OCI-M1 (cell line): Measurements from ENCODE around the gene CREB5.

Experiments
- DNase-seq: peaks from one replicate; lab custom pipeline; 2025; lab: John Stamatoyannopoulos, UW

CREB5 gene

DNA sequence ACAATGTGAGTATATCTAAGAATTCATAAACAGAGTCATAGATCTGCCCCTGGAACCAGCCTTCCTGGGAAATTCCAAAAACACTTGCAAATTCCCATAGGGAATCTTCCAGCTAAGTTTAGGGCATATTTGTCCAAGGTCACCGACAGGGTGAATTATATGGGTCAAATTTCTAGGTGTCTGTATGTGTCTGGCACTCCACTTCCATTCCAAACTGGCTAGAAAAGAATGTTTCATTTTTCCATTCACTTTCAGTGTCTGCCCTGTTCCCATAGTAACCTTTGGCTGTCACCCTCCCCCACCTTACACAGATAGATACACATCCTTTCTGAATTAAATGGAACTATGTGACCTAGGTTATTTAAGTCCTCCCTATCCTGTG is 230.9 kb downstream of the CREB5 start:
- DNase-seq = no peak

DNA sequence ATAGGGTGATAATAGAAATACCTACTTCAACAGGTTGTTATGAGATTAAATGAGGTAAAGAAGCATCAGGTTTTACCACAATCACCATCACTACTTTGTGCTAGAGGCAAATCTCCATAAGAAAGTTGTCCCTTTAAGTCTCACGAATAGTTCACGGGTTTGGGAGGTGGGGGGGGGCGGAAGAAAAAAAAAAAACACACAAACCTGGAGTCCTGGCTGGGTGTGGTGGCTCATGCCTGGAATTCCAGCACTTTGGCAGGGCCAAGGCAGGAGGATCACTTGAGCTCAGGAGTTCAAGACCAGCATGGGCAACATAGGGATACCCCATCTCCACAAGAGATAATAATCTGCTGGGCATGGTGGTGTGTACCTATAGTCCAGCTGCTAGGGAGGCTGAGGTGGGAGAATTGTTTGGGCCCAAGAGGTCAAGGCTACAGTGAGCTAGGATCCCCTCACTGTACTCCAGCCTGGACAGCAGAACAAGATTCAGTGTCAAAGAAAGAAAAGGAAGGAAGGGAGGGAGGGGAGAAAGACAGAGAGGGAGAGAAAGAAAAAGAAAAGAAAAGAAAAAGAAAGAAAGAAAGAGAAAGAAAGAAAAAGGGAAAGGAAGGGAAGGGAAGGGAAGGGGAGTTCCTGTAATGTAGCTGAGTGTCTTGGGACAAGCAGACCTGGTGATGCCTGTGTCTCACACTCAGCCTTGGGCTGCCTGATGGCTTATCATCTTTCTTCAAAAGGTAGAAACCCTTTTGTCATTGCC is 231.4 kb downstream of the CREB5 start:
- DNase-seq = no peak

GRCh38 chr7:28645866-28646265 is 233.5 kb downstream of the CREB5 start:
- DNase-seq = no peak

- peak; percentile 1 for DNase-seq
Observed at GRCh38 chr7:28646376-28647075, 234.2 kb downstream of the CREB5 start.

DNA sequence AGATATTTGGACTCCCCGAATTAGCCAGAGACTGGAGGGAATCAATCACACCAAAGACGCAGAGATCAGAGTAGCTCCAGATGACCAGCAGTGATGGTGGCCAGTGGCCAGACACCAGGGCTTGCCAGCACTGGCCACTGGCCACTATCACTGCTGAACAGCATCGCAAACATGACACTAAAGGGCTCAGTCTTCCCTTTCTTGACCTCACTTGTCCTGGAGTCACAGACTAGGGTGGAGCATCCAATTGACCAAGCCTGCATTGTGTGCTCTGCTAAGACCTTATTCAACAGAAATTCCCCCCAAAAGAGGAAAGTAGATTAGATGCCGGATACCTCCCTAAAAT is 234.7 kb downstream of the CREB5 start:
- no peak for DNase-seq

DNA sequence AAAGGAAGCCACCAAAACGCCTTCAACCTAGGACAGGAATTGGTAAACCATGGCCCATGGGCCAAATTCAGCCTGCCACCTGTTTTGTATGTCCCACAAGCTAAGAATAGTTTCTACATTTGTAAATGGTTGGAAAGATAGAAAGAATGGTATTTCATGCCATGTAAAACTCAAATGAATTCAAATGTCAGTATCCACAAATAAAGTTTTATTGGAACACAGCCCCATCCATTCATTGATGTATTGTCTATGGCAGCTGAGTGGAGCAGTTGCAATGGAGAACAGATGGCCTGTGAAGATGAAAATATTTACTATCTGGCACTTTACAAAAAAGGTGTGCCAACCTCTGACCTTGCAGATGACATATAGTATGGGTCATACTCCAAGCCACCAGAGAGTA is 236.9 kb downstream of the CREB5 start:
- no peak for DNase-seq

- DNase-seq = no peak
Observed at GRCh38 chr7:28649811-28650210, 237.5 kb downstream of the CREB5 start.

- no peak for DNase-seq
Observed at GRCh38 chr7:28654110-28654509, 241.8 kb downstream of the CREB5 start.

DNA sequence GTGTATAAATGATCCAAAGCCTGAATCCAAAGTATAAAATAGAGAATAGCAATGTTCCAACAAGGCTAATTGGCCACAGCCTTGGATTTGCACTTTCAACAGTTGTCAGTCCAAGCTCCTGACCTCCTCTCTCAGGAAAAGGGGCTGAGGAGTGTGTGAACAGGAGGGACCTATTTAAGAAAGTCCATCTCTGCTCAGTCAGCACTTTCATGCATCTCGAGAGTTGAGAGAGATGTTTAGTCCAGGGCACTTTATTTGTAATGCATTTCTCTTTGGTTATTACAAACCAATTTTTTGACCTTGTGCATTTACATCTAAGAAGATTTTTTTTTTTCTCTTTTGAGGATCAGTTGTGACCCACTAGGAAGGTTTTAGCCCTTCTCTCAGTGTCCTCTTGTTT is 244.2 kb downstream of the CREB5 start:
- no peak for DNase-seq

DNA sequence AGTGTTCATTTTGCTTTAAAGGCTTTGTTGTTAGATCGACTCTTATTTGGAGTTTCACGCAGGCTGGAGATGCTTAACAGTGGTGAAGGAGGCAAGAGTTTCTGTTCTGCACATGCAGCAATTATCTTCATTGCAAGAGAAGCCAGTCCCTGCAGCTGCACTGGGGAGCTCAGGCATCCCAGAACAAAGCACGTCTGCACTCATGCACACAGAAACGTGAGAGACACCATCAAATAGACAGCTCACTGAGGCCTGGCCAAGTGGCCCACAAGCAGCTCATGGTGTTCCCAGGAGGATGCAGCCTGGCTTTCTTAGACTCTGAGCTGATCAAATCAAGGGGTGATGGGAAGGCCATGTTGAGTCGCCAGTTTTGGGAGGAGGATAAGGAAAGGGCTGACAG is 246.1 kb downstream of the CREB5 start:
- no peak for DNase-seq

DNA sequence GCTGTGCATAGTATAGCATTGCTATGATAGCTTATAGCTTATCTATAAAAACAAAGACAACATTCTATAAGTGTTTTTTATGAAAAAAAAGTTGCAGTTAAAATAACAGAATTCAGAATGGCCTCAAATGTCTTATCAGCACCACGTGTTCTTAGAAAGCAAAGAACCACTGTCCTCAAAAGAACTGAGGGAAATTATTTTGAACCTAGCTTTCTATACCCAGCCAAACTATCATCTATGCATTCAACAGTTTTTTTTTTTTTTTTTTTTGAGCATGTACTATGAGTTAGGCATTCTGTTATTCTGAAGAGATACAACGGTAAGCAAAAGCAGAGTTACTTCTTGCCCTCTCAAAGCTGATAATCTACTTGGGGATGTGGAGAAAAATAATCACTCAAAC is 247.8 kb downstream of the CREB5 start:
- no peak for DNase-seq

DNA sequence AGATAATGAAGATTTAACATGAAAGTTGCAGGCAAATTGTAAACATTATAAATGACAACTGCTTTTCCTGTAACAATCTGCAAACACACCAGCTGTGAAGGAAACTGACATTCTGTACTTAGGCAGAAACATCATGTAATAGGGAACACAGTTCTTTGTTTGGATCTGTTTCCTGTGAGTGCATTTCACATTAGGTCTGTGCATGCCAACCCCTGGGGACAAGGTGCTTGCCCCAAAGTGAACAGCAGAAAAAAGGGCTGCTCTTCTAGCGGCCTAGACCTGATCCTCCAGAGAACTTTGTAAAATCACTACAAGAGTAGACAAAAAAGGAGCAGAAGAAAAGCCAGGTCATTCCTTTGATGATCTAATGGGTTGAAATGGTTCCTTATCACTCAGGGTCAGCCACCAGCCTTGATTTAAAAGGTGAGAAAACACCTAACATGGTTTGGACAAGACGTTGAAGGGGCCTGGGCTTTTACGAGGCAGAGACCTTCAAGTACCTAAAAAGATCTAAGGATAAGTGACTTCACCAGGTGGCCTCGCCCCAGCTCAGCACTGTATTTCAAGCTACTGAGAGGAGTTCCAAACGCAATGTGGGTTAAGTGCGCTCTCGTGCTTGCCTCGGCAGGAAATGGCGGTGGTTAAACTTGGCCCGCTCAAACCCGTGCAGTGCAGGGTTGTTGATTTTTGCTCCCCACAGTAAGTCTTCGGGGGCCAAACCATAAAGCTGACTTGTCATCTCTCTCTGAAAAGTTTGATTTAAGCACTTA is 249.7 kb downstream of the CREB5 start:
- DNase-seq = no peak

- DNase-seq = no peak
Observed at GRCh38 chr7:28666154-28666553, 253.8 kb downstream of the CREB5 start.

- no peak for DNase-seq
Observed at GRCh38 chr7:28668085-28668484, 255.8 kb downstream of the CREB5 start.

DNA sequence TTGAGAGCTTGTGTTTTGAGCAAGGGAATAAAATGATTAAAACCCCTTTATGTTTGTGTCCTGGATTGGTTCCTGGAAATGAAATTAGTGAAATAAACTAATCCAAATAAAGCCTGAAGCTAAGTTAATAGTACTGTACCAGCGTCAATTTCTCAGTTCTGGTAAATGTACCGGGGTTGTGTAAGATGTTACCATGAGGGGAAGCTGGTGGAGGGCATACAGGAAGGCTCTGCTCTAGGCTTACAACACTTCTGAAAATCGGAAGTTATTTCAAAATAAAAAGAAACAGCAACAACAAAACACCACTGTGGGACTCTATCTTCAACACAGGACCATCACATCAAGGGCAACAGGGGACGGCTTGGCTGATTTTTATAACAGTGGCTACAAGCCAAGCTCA is 257.0 kb downstream of the CREB5 start:
- no peak for DNase-seq

DNA sequence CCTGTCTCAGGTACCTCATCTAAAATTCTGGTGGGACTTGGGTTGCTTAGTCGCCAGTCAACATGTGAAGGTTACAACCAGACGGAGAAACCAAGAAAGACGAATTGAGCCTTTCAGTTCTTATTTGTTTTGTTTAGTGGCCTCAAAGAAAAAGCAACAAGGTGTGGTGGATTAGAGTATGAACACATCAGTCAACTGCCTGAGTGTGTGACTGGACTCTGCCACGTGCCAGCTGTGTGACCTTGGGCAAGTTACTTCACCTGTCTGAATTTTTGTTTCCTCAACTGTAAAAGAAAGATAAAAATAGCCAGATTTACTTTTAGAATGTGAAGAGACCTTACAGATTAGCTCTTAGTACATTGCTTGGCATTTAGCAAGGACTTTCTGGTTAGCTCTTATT is 259.2 kb downstream of the CREB5 start:
- DNase-seq = no peak

DNA sequence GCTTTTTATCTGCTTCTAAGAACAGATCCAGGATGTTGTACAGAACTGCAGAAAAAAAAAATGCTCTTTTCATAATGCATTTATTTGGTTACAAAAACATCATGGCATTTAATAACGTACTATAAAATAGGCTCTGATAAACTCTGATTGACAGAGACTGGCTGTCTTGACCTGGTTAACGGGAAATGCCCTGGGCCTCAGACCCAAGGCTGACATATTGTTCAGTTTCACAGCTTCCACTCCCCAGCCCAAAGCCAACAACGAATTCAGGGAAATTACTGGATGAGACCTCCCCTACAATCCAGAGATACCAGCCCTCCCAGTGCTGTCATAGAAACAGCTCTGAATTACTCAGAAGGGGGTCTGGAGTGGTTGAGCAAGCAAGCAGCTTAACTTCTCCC is 260.1 kb downstream of the CREB5 start:
- DNase-seq = no peak

DNA sequence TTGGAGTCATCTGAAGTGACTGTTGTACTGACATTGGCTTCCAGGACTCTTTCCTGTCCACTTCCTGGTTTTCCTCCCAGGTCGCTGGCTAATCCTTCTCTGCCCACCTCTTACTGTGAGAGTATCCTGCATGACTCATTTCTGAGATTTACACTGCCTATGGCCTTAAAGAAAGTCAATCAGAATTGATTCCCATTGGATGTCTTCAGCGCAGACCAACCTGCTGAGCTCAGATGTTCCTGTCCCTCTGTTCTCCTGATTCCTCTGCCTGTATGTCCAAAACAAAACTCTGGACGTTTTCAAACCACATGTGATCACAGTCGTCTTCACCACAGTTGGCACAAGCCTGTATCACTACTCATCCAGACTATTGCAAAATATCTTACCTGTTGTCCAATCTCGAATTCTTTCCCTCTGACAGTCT is 262.1 kb downstream of the CREB5 start:
- no peak for DNase-seq

DNA sequence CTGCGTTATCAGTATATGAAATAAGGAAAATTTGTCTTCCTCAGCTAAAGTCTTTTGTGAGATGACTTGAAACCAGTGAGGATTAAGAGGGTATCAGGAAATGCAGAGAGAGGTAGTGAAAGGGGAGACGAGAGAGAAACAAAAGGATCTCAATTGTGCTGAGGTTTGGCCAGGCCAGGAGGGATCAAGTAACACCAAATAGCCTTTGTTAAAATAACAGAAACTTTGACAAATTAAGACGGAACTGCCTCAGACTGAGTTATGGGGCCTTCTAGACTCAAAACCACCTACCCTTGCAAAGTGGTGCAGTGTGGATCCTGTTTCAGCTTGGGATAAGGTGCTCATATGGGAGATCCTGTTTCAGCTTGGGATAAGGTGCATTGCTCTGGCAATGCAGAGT is 263.1 kb downstream of the CREB5 start:
- no peak for DNase-seq

- DNase-seq = no peak
Observed at GRCh38 chr7:28677668-28678067, 265.4 kb downstream of the CREB5 start.

GRCh38 chr7:28678431-28678965 is 266.2 kb downstream of the CREB5 start:
- no peak for DNase-seq

GRCh38 chr7:28681693-28682310 is 269.5 kb downstream of the CREB5 start:
- no peak for DNase-seq
